ENCODE data around the gene LRR1.

GRCh38 chr14:49614196-49614595 is 15.5 kb downstream of the LRR1 start:
- TF ChIP-seq SPI1 (IDR thresholded peaks at IDR 0.05; ENCODE audit: low read depth, low read length), result no peak
- TF ChIP-seq TAF1 (IDR thresholded peaks at IDR 0.05; ENCODE audit: low read depth, low read length), result no peak
- TF ChIP-seq POLR2AphosphoS5 (IDR thresholded peaks at IDR 0.05; ENCODE audit: low read depth, low read length), result no peak
- no peak for TF ChIP-seq POLR2A (IDR thresholded peaks at IDR 0.05; ENCODE audit: low read depth, low read length)
- TF ChIP-seq PAX5 (IDR thresholded peaks at IDR 0.05; ENCODE audit: insufficient read depth, low read length, severe bottlenecking), result no peak
